T-helper 9 cell (primary cell): ENCODE data around the gene BTG3.

Source experiments
- DNase-seq: peaks from one replicate; pipeline ENCODE4 v3.0.0-alpha.2; 2020

BTG3 gene

DNA sequence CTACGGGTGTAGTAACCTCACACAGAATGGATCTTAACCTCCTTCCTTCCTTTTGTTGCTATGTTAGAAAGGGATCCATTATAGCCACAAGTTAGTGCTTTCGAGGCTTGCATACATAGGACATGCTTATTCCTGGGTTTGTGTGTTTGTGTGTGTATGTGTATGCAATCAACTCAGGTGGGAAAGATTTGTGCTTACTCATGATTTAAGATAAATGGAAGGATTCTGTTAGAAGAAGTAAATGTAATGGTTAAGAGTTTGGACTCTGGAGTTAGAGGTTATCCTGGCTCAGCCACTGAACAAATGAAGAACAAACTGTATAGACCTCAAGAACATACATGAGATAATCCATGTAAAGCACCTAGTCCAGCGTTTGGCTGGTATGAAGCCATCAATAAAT lies 28.8 kb downstream of the BTG3 start:
- DNase-seq: no peak

DNA sequence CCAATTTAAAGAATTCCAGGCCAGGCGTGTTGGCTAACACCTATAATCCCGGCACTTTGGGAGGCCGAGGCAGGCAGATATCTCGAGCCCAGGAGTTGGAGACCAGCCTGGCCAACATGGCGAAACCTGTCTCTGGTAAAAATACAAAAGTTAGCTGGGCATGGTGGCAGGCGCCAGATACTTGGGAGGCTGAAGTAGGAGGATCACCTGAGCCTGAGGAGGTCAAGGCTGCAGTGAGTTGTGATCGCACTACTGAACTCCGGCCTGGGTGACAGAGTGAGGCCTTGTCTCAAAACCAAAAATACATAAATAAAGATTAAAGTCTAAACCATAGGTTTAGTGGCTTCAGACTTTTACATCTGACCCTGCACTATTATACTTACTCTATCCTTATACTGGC lies 32.4 kb downstream of the BTG3 start:
- DNase-seq: no peak

DNA sequence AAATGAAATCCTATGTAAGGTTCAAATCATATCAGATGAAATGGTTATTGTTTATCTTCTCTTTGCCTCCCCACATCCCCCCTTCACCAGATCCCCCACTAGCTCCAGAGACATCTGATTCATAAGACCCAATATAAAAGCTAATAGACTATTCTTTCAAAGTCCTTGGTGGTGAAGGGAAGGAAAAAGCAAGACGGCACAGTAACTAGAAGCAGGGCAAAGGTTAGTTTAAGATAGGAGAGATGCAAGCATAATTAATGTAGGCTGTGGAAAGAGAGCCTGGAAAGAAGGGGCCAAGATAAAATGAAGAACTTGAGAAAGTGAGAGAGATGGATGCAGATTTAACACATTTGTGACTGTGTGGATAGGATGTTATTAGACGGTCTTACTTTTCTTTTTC lies 33.8 kb downstream of the BTG3 start:
- no peak for DNase-seq

GRCh38 chr21:17578162-17578561 lies 34.5 kb downstream of the BTG3 start:
- no peak for DNase-seq

DNA sequence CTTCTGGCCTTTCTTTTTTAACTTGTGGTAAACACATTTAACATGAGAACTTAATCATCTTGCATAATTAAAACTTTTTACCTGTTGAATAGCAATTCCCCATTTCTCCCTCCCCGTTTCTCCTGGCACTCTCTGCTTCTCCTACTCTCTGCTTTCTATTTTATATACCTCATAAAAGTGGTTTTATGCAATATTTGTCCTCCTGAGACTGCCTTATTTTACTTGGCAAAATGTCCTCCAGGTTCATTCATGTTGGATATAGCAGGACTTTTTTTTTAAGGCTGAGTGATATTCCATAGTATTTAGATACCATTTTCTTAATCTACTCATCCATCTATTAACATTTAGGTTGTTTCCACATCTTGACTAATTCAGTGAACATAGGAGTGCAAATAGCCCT lies 35.0 kb downstream of the BTG3 start:
- no peak for DNase-seq

GRCh38 chr21:17576080-17576835 lies 36.4 kb downstream of the BTG3 start:
- no peak for DNase-seq

DNA sequence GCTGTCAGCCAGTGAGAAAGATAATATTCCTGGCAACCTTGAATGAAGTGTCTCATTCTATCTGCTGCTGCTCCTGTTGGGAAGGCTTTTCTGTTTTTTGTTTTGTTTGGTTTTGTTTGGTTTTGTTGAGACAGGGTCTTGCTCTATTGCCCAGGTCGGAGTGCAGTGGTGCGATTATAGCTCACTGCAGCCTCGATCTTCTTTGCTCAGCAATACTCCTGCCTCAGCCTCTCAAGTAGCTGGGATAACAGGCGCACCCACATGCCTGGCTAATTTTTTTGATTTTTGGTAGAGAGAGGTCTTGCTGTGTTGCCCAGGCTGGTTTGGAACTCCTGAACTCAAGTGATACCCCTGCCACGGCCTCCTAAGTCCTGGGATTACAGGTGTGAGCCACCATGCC lies 37.6 kb downstream of the BTG3 start:
- no peak for DNase-seq

DNA sequence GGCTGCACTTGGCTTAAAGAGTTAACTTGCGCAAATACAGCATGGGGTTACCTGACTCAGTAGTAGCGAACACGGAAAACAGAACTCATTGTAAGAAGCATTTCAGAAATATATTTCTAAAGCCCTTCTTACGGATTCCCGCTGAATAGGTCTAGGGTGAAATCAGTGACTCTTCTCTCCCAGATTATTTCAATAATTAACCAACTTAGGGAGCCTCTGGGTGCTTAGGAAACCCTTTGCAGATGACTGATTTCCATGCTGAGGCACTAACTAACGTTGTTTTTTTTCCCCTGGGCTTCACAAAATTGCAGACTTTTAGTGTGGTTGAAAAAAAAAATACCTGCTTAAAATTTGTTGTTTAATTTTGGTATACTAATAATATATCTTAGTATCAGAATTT lies 40.3 kb downstream of the BTG3 start:
- no peak for DNase-seq

GRCh38 chr21:17570786-17571185 lies 41.9 kb downstream of the BTG3 start:
- no peak for DNase-seq

DNA sequence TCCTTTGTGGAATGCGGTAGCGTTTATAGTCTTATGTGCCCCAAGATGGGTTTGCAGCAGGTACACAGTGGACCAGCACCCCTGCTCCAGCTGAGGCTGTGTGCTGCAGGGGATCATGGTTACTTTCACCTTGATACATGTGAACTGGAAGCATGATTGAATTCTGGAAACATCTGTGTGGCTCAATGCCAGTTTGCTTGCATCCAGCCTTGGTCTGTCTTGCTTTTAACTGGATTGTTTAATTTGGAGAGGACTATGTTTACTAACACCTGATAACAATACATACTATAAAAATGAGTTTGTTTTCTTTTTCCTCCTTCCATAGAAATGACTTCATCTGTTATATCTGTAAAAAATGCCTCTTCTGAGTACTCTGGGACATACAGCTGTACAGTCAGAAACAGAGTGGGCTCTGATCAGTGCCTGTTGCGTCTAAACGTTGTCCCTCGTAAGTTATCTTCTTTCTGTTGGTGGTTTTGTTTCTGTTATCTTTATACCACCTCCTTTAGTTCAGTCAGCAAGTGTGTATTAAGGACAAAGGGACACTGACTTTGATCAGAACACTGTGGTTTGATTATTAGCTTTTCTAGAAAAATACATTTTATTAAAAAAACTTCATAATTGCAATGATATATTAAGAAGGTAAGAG lies 52.2 kb downstream of the BTG3 start:
- no peak for DNase-seq

DNA sequence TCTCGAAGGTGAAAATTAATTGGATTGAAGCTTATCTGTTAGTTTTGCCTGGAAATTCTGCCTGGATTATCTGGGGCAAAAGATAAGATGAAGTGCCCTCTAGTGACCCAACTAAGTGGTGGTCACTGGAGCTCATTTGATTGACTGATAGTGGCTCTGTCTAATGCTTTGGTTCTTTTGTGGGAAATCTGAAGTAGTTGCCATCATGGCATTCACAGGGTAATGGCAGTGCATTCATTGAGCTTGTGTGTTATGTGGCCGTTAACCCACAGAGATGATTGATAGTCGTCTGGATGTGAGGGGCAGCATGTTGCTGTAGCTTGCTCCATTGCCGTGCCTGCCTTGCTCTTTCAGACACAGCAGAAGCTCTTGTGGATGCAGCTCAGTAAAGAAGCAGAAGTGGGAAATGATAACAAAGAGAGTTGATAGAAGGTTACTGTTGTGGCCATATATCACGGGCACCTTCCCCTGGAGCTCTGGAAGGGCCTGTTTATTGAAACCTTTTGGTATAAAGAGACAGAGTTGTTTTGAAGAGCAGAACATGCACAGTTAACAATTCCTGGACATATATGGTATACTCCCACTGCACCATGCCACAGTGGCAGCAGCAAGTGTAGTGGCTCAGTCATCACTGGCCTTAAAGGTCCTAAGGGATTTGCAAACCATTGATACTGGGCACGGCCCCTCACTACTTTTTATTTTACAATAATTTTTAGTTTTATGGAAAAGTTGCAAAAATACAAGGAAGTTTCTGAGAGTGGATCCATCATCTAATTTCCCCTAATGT lies 57.8 kb downstream of the BTG3 start:
- no peak for DNase-seq

GRCh38 chr21:17554120-17554519 lies 58.6 kb downstream of the BTG3 start:
- DNase-seq: no peak

- DNase-seq: no peak
Observed at GRCh38 chr21:17552410-17552809, 60.3 kb downstream of the BTG3 start.

DNA sequence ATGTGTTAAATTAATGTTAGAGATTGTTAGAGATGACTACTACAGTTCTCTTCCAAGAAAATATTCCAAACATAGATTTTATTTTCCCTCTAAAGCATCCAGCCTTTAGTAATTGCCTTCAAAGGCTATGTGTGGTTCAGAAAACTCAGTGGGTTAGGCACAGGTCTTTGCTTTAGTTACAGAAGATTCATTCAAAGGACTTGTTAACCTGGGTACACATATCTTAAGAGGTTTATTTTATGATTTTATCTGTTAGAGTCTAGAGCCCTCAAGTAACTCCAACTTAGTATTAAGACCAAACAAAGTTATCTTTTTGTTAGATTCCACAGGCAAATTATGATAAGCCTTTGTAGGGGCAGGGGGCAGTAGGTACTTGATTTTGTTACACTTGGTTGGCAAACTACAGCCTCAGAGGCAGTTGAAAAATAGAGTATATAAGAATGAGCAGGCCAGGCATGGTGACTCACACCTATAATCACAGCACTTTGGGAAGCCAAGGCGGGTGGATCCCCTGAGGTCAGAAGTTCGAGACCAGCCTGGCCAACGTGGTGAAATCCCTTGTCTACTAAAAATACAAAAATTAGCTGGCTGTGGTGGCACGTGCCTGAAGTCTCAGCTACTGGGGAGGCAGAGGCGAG lies 61.9 kb downstream of the BTG3 start:
- no peak for DNase-seq

DNA sequence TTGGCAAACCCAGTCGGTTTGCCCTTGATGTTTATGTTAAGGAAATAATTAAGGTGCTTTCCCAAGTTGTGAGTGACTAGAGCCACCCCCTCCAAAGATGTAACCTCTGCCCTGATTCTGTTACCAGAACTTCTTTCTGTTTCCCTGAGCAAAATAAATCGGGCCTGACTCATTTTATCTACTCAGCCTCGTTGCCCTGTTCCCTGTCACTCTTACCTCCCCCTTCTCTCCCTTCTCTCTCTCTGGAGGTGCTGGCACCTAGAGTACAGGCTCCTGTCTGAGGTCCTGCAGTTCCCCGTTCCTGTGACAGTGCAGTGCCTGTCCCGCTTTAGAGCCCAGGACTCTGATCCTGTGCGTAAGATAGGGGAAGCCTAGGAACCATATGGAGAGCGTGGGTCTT lies 64.4 kb downstream of the BTG3 start:
- no peak for DNase-seq

DNA sequence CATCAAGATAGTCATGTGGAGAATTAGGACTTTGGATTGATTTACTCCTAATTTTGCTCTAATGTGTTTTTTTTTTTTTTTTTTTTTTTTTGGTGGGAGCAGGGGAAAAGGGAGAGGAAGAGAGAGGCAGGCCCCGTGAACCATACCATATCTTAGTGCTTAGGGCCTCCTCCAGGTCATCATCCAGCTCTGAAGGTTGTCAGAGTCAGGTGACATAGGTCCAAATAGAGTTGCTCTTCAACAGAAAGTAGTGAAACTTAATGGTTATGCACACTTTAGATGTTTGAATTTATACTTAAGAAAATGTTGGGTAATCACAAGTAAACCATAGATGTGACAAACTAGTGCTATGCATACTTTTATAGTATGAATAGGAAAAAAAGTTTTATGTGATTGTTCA lies 67.7 kb downstream of the BTG3 start:
- DNase-seq: no peak
